Activated T-cell treated with anti-CD3 and anti-CD28 coated beads for 1 hour (primary cell): Measurements from ENCODE around the gene CYFIP1.

Source experiments
- DNase-seq: peaks from one replicate; pipeline ENCODE4 v3.0.0-alpha.2; 2020; ENCODE audit warnings: low read depth

CYFIP1 gene

GRCh38 chr15:22867886-22868285, 112.3 kb downstream of the CYFIP1 start:
- DNase-seq = no peak

GRCh38 chr15:22866079-22866478, 114.1 kb downstream of the CYFIP1 start:
- no peak for DNase-seq

GRCh38 chr15:22863356-22863755, 116.8 kb downstream of the CYFIP1 start:
- no peak for DNase-seq

GRCh38 chr15:22861161-22861560, 119.0 kb downstream of the CYFIP1 start:
- DNase-seq = no peak

- DNase-seq = no peak
Observed at GRCh38 chr15:22856659-22857058, 123.5 kb downstream of the CYFIP1 start.

GRCh38 chr15:22855791-22856190, 124.4 kb downstream of the CYFIP1 start:
- no peak for DNase-seq

GRCh38 chr15:22851513-22851912, 128.7 kb downstream of the CYFIP1 start:
- no peak for DNase-seq

GRCh38 chr15:22850055-22850454, 130.1 kb downstream of the CYFIP1 start:
- no peak for DNase-seq

GRCh38 chr15:22846073-22846472, 134.1 kb downstream of the CYFIP1 start:
- no peak for DNase-seq

- no peak for DNase-seq
Observed at GRCh38 chr15:22845289-22845900, 134.8 kb downstream of the CYFIP1 start.

- DNase-seq = no peak
Observed at GRCh38 chr15:22844421-22845288, 135.5 kb downstream of the CYFIP1 start.

GRCh38 chr15:22839046-22839695, 141.0 kb downstream of the CYFIP1 start:
- DNase-seq = no peak

- peak; percentile 99 for DNase-seq
Observed at GRCh38 chr15:22838292-22839042, 141.7 kb downstream of the CYFIP1 start, which contains the start of gene NIPA2. Gene NIPA2, plus strand, starts transcription at chr15:22838666. Its CDS starts 13,066 bp downstream, at chr15:22851732.

- DNase-seq = no peak
Observed at GRCh38 chr15:22831473-22831872, 148.7 kb downstream of the CYFIP1 start.

GRCh38 chr15:22827125-22827524, 153.0 kb downstream of the CYFIP1 start:
- DNase-seq = no peak

GRCh38 chr15:22823495-22824128, 156.6 kb downstream of the CYFIP1 start:
- DNase-seq = no peak

GRCh38 chr15:22819651-22820050, 160.5 kb downstream of the CYFIP1 start:
- DNase-seq = no peak
